Uterus (tissue), 2 donors: ENCODE measurements around the gene MAMDC2.

Source experiments
- CTCF ChIP-seq, 4 experiments: fragments of 200-600 bp in 2 of 4; fragments of 450-650 bp in 2 of 4; sonication (generic) in 2 of 4; IDR thresholded peaks; one replicate each; pipeline ENCODE4 v1.5.1; 2016 to 2019; ENCODE audit warnings: antibody characterized with exemption in 4 of 4, mild to moderate bottlenecking in 2 of 4, moderate library complexity in 1 of 4
- POLR2A ChIP-seq, 2 donors: fragments of 450-650 bp; IDR thresholded peaks; one replicate each; pipeline ENCODE4 v1.6.1; 2016; ENCODE audit warnings: antibody characterized with exemption in 2 of 2, mild to moderate bottlenecking in 1 of 2, moderate library complexity in 1 of 2

GRCh38 chr9:70156729-70157128 lies 113.1 kb downstream of the MAMDC2 start:
- TF ChIP-seq CTCF (IDR thresholded peaks at IDR 0.05) (no peak), POLR2A (IDR thresholded peaks at IDR 0.05) (no peak)
